ENCODE measurements around the gene UVSSA. TPM values are rescaled to one million over a fixed set of nuclear protein-coding genes. Genes with fewer than 3 reads are reported as not detected.

Gene UVSSA
- total RNA-seq, 4 donors from 2014 or later, result 9.8 to 40.1 (median 14.5) TPM

DNA sequence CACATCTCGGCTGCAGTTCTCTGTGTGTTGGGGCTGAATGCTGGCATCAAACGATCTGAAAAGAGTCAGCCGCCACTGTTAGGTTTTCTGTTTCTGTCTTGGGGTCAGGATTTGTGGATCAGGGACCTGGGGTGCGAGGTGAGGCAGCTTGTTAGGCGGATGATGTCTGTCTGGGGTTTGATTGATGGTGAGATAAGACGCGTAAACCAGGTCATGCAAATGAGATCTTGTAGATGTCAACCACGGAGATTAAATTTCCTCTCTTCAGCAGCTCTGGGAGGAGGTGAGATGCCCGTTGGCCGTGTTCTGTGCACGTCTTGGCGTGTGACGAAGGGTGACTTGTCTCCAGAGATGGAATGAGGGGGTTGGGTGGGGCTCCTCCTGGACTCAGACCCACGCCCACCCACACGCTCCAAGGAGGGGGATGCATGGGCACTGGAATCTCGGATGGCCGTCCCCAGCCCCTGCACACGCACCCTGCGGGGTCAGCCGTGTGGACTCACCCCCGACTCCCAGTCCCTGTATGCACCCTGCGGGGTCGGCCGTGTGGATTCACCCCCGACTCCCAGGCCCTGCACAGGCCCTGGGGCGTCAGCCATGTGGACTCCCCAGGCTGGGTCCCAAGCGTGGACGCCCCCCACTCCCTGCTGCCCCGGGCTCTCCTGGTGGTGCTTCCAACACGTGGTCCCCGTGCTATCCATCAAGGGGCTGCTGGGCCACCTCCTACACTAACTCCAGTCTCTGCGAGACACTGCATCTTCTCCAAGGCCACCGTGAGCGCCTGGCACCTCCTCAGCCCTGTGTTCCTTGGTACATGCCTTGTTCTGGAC, 16.0 kb upstream of the UVSSA start:
- TF ChIP-seq, protein P1, sequence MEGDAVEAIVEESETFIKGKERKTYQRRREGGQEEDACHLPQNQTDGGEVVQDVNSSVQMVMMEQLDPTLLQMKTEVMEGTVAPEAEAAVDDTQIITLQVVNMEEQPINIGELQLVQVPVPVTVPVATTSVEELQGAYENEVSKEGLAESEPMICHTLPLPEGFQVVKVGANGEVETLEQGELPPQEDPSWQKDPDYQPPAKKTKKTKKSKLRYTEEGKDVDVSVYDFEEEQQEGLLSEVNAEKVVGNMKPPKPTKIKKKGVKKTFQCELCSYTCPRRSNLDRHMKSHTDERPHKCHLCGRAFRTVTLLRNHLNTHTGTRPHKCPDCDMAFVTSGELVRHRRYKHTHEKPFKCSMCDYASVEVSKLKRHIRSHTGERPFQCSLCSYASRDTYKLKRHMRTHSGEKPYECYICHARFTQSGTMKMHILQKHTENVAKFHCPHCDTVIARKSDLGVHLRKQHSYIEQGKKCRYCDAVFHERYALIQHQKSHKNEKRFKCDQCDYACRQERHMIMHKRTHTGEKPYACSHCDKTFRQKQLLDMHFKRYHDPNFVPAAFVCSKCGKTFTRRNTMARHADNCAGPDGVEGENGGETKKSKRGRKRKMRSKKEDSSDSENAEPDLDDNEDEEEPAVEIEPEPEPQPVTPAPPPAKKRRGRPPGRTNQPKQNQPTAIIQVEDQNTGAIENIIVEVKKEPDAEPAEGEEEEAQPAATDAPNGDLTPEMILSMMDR (IDR thresholded peaks at IDR 0.05; ENCODE audit: low read depth), result no peak

DNA sequence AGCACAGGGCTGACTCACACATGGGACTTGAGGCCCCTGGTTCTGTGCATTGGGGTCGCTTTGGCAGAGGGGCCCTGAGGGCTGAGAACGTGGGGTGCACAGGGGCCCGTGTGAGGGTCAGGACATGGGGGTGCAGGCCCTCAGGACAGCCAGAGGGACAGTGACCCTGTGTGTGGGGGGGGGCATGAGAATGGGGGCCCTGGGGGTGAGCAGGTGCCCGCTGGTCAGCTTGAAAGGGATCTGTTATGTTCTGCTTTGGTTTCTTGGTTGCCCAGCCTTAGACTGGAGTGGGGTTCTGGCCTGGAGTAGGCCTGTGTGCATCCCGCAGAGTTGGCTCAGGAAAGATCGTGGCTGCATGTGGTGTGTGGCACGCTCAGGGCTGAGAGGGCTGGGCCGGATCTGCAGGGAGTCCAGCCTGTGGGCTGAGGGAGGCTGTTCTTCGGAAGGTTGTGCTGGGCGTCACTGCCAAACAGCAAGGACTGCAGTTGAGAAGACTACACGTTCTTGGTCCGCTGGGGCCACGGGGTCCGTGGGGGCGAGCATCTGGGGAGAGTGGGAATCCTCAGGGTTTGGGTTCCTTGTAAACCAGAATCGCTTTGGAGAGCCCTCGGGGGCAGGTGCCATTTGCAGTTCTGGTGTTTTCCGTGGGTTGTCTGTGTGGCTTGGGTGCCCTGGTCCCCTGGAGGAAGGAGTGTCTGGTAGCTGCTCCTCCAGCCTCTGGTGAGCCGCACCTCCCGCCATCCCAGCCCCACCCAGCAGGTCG, 15.2 kb upstream of the UVSSA start:
- TF ChIP-seq, protein P1 (IDR thresholded peaks at IDR 0.05; ENCODE audit: low read depth), result no peak

- TF ChIP-seq, protein P1 (IDR thresholded peaks at IDR 0.05; ENCODE audit: low read depth), result no peak
These were observed 14.3 kb upstream of the UVSSA start for GRCh38 chr4:1332686-1333085.

DNA sequence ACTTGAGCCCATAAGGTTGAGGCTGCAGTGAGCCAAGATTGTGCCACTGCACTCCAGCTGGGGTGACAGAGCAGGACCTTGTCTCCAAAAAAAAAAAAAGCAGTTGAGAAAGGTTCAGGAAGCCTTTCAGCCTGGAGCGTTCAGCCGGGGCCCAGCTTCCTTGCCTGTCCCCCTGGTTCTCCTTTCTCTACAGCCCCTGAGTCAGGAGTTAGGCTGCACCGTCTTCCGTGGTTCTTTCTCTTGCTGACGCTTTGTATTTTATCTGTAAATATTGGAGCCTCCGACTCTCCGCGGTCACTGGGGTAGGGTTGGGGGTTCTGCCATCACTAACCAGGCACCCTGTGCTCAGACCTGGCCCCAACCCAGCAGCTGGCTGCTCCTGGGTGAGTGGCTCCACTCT, 13.8 kb upstream of the UVSSA start:
- TF ChIP-seq, protein P1 (IDR thresholded peaks at IDR 0.05; ENCODE audit: low read depth), result no peak

- TF ChIP-seq, protein P1 (IDR thresholded peaks at IDR 0.05; ENCODE audit: low read depth), result no peak
These were observed 12.5 kb upstream of the UVSSA start for GRCh38 chr4:1334579-1334895.

DNA sequence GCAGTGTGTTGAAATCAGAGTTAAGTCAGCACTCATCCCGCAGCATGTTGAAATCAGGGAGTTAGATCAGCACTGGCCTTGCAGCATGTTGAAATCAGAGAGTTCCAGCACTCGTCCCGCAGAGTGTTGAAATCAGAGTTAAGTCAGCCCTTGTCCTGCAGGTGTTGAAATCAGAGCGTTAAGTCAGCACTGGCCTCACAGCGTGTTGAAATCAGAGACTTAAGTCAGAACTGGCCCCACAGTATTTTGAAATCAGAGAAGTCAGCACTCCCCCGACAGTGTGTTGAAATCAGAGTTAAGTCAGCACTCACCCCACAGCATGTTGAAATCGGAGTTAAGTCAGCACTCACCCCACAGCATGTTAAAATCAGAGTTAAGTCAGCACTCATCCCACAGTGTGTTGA, 10.9 kb upstream of the UVSSA start:
- TF ChIP-seq, protein P1 (IDR thresholded peaks at IDR 0.05; ENCODE audit: low read depth), result no peak

GRCh38 chr4:1337376-1337831, 9.6 kb upstream of the UVSSA start:
- TF ChIP-seq, protein P1 (IDR thresholded peaks at IDR 0.05; ENCODE audit: low read depth), result no peak
